KMS-11 (cell line): ENCODE measurements around the gene TBCB.

Experiments used
- H2AFZ ChIP-seq: fragments of 200-600 bp; sonication (generic); 2 replicates; pipeline ENCODE4 v1.6.1; 2016; ENCODE audit warnings: antibody characterized with exemption, mixed run types, low read depth
- H3K27ac ChIP-seq: fragments of 200-600 bp; sonication (generic); 2 replicates; pipeline ENCODE4 v1.6.1; 2016; ENCODE audit warnings: mild to moderate bottlenecking, mixed run types
- H3K27me3 ChIP-seq: fragments of 200-600 bp; sonication (generic); 2 replicates; pipeline ENCODE4 v1.6.1; 2017; ENCODE audit warnings: mild to moderate bottlenecking, low read depth, mixed run types, moderate library complexity; ENCODE audit not compliant: insufficient read depth
- H3K36me3 ChIP-seq: fragments of 200-600 bp; sonication (generic); 2 replicates; pipeline ENCODE4 v1.6.1; 2017; ENCODE audit warnings: mild to moderate bottlenecking, mixed run types; ENCODE audit not compliant: insufficient read depth
- H3K4me1 ChIP-seq: fragments of 200-600 bp; sonication (generic); 2 replicates; pipeline ENCODE4 v1.6.1; 2016; ENCODE audit warnings: mild to moderate bottlenecking, low read depth, mixed run types; ENCODE audit not compliant: poor library complexity, severe bottlenecking
- H3K4me2 ChIP-seq: fragments of 200-600 bp; sonication (generic); 2 replicates; pipeline ENCODE4 v1.7.0; 2016; ENCODE audit warnings: mild to moderate bottlenecking, mixed run types
- H3K4me3 ChIP-seq: fragments of 200-600 bp; sonication (generic); IDR thresholded peaks from 2 replicates; pipeline ENCODE4 v1.6.1; 2017; ENCODE audit warnings: low read depth, low read length, mixed read lengths; ENCODE audit not compliant: insufficient read depth
- H3K79me2 ChIP-seq: fragments of 200-600 bp; sonication (generic); 2 replicates; pipeline ENCODE4 v1.6.1; 2016; ENCODE audit warnings: low read depth, mixed run types; ENCODE audit not compliant: insufficient read depth
- H3K9ac ChIP-seq: fragments of 200-600 bp; sonication (generic); 2 replicates; pipeline ENCODE4 v1.6.1; 2016; ENCODE audit warnings: mild to moderate bottlenecking, mixed run types
- H4K20me1 ChIP-seq: fragments of 200-600 bp; sonication (generic); 2 replicates; pipeline ENCODE4 v1.6.1; 2016; ENCODE audit warnings: mild to moderate bottlenecking, mixed run types; ENCODE audit not compliant: insufficient read depth
- CTCF ChIP-seq: fragments of 200-600 bp; sonication (generic); conservative IDR thresholded peaks from 2 replicates; pipeline ENCODE4 v1.6.1; 2017; ENCODE audit warnings: low read depth, mild to moderate bottlenecking, antibody characterized with exemption, low read length, moderate library complexity, mixed read lengths

The TBCB gene

DNA sequence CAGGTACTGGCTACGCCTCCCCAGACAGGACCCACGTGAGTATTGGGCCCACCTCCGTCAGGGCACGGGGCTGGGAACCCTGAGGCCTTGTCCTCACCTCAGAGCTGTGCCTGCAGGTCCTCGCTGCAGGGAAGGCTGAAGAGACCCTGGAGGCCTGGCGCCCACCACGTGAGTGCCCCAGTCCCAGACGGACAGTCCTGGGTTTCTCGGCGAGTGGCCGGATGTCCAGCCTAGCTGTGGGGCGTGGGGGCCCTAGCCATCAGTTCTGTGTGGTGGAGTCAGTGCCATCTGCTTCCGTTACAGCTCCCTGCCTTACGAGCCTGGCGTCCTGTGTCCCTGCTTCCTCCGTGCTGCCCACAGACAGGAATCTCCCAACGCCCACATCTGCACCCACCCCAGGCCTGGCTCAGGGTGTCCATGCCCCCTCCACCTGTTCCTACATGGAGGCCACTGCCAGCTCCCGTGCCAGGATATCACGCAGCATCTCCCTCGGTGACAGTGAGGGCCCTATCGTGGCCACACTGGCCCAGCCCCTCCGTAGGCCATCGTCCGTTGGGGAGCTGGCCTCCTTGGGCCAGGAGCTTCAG, 12.1 kb upstream of the TBCB start:
- Histone ChIP-seq H4K20me1 (no peaks in the 10 kb centered on the region), H3K9ac (no peak overlapping the region), H3K4me3 (no peak overlapping the region), H3K27ac (no peak overlapping the region), H3K79me2 (no peaks in the 10 kb centered on the region), H3K36me3 (no peaks in the 10 kb centered on the region; the same call in 1 of the 2 replicates), H3K4me1 (peaks cover 14% of the 10 kb centered on the region), H3K27me3 (no peaks in the 10 kb centered on the region), H2AFZ (no peak overlapping the region), H3K4me2 (no peak overlapping the region)
- no peak for TF ChIP-seq CTCF

DNA sequence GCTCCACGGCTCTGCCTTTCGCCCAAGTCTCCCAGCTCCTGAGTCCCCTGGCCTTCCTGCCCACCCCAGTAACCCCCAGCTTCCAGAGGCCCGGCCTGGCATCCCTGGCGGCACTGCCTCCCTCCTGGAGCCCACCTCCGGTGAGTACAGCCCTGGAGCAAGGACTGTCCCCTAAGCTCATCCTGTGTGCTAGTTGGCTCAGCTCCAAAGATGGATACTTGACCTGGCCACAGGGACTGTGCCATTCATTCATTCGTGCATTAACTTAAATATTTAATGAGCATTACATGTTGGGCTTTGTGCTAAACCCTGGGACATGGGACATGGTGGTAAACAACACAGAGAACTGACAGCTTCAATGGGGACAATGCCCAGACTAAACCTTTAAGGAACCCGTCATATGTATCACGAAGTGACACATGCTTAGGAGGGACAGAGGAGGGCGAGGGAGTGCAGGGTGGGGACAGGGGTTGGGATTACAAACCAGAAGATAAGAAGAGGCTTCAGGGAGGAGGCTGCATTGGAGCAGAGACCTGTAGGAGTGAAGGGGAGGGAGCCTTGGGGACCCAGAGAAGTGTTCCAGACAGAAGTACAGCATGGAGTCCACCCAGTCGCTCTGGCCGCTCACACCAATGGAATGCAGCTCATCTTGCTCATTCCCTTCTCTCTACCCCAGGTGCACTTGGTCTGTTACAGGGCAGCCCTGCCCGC, 11.3 kb upstream of the TBCB start:
- Histone ChIP-seq H2AFZ (no peak overlapping the region), H3K4me3 (no peak overlapping the region), H3K27me3 (no peaks in the 10 kb centered on the region), H3K4me2 (no peak overlapping the region), H4K20me1 (no peaks in the 10 kb centered on the region), H3K4me1 (peaks cover 14% of the 10 kb centered on the region), H3K36me3 (no peaks in the 10 kb centered on the region; the same call in 1 of the 2 replicates), H3K9ac (no peak overlapping the region), H3K27ac (no peak overlapping the region), H3K79me2 (no peaks in the 10 kb centered on the region)
- TF ChIP-seq CTCF, result no peak

DNA sequence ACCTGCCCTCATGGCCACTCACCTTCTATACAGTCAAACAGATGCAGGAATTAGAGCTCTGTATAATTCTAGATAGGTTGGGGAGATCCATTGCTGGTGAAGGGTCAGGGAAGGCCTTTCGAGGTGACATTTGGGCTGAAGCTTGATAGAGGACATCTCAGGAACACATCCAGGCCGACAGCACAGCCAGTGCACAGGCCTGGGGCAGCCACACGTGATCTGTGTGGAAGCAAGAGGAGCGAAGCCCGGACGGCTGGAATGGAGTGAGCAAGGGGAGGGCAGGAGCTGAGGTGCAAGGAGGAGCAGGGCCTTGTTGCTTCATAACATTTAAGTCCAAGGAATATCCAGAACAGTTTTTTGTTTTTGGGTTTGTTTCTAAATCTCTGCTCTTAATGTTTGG, 8.8 kb upstream of the TBCB start:
- no peaks in the 10 kb centered on the region; the same call in 1 of the 2 replicates for H3K36me3 ChIP-seq
- no peaks in the 10 kb centered on the region for H4K20me1 ChIP-seq
- no peaks in the 10 kb centered on the region for H3K27me3 ChIP-seq
- no peak overlapping the region for H3K4me2 ChIP-seq
- H3K9ac ChIP-seq, result no peak overlapping the region
- no peak overlapping the region for H3K4me3 ChIP-seq
- H3K79me2 ChIP-seq, result no peaks in the 10 kb centered on the region
- H3K27ac ChIP-seq, result no peak overlapping the region; the same call in 1 of the 2 replicates
- TF ChIP-seq CTCF, result no peak
- H3K4me1 ChIP-seq, result peaks cover 14% of the 10 kb centered on the region
- no peak overlapping the region for H2AFZ ChIP-seq

DNA sequence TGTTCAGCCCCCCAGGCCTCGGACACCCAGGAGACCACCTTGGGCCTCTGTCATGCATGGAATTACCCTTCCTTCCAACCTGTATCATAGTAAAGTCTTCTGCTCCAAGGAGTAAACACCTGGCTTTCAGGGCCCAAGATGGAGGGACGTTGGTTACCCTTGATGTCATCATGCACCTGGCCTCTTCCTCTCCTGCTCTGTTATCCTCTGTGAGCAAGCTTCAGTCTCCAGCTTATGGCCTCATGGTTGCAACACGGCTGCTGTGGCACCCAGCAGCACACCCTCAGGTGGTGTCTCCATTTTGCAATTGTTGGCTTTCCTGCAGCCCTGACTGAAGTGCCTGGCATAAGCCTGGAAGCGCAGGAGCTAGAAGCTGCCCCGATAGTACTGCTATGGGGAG, 8.3 kb upstream of the TBCB start:
- no peak overlapping the region for H3K4me2 ChIP-seq
- no peak overlapping the region for H3K4me3 ChIP-seq
- no peak for TF ChIP-seq CTCF
- no peak overlapping the region for H2AFZ ChIP-seq
- H3K4me1 ChIP-seq, result peaks cover 14% of the 10 kb centered on the region
- no peaks in the 10 kb centered on the region for H3K27me3 ChIP-seq
- H3K36me3 ChIP-seq, result no peaks in the 10 kb centered on the region; the same call in 1 of the 2 replicates
- H4K20me1 ChIP-seq, result no peaks in the 10 kb centered on the region
- no peaks in the 10 kb centered on the region for H3K79me2 ChIP-seq
- no peak overlapping the region for H3K9ac ChIP-seq
- no peak overlapping the region for H3K27ac ChIP-seq
